Progenitor cell of endocrine pancreas (in vitro differentiated cells): Measurements from ENCODE around the gene LRRK2. TPM values are rescaled to one million over a fixed set of nuclear protein-coding genes. Genes with fewer than 3 reads are reported as not detected.

ENCODE experiments used
- DNase-seq: peaks from one replicate; pipeline ENCODE4 v3.0.0; 2021; ENCODE audit warnings: low spot score; ENCODE audit not compliant: unreplicated experiment
- H3K27ac Mint-ChIP-seq: 2 replicates; pipeline ENCODE4 v1.8.0; 2021; ENCODE audit warnings: mild to moderate bottlenecking, moderate library complexity, mixed read lengths
- H3K27me3 Mint-ChIP-seq: 2 replicates; pipeline ENCODE4 v1.8.0; 2021; ENCODE audit warnings: mixed read lengths
- H3K36me3 Mint-ChIP-seq: 2 replicates; pipeline ENCODE4 v1.8.0; 2022; ENCODE audit warnings: mixed read lengths; ENCODE audit not compliant: insufficient read depth
- H3K4me1 Mint-ChIP-seq: 2 replicates; pipeline ENCODE4 v1.8.0; 2021; ENCODE audit warnings: low read depth, mixed read lengths
- H3K4me3 Mint-ChIP-seq: 2 replicates; pipeline ENCODE4 v1.8.0; 2021; ENCODE audit warnings: low read depth, mild to moderate bottlenecking, moderate library complexity, mixed read lengths
- H3K9me3 Mint-ChIP-seq: 2 replicates; pipeline ENCODE4 v1.8.0; 2021; ENCODE audit warnings: low read depth, mixed read lengths
- CTCF ChIP-seq: fragments of 200-600 bp; sonication (generic); IDR thresholded peaks from one replicate; pipeline ENCODE4 v1.5.0; 2021; ENCODE audit warnings: antibody characterized with exemption, mild to moderate bottlenecking; ENCODE audit not compliant: unreplicated experiment
- total RNA-seq: library from RNA; stranded (reverse); gene quantifications from 2 replicates; pipeline ENCODE4 v1.2.1, GENCODE V29; 2021

LRRK2 gene
- total RNA-seq, 1 donor from 2014 or later = 0.72 TPM

DNA sequence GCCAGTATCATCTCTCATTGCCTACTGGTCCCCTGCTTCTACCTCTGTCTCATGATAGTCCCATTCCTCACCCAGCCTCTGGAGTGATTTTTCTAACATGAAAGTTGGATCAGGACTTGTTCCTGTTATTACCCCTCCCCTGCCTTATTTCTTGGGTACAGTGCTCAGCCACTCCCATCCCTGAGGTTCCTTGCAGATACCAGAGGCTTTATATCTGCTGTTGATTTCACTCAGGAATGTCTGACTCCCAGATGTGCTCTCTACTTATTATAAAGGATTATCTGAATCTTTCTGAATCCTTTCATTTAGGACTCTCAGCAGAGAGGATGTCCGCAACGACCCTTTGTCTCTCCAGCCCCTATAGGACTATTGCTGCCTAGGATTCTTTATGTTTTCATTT lies 111.2 kb downstream of the LRRK2 start:
- peaks cover 6% of the 10 kb centered on the region for H3K27me3 Mint-ChIP-seq
- no peak overlapping the region for H3K4me3 Mint-ChIP-seq
- no peak for DNase-seq
- no peaks in the 10 kb centered on the region for H3K4me1 Mint-ChIP-seq
- H3K36me3 Mint-ChIP-seq = no peaks in the 10 kb centered on the region
- peaks cover 2% of the 10 kb centered on the region for H3K9me3 Mint-ChIP-seq
- no peak overlapping the region for H3K27ac Mint-ChIP-seq
- TF ChIP-seq CTCF = no peak

GRCh38 chr12:40336573-40337199 lies 111.9 kb downstream of the LRRK2 start:
- Mint-ChIP-seq H3K36me3 (no peaks in the 10 kb centered on the region), H3K4me3 (no peak overlapping the region), H3K9me3 (no peaks in the 10 kb centered on the region), H3K27ac (no peak overlapping the region), H3K27me3 (peaks cover 6% of the 10 kb centered on the region), H3K4me1 (no peaks in the 10 kb centered on the region)
- DNase-seq = no peak
- peak; percentile 63 for TF ChIP-seq CTCF

DNA sequence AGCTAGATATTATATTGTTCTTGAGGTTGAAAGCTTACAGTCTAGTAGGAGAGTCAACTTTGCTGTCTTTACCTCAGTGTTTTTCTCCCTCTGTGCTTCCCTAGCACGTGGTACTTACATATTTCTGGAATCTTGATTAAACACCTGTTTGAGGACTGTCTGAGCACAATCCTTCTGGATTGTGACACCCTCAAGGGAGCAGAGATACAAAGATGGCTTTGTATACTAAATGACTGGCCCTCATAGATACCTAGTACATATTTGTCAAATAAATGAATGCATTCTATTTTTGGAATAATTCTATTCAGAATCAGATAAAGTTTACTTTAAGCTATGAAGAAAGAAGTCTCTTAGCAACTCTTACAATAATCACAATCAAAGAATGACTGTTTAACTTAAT lies 113.3 kb downstream of the LRRK2 start:
- H3K4me3 Mint-ChIP-seq = no peak overlapping the region
- H3K27ac Mint-ChIP-seq = no peak overlapping the region
- no peaks in the 10 kb centered on the region for H3K9me3 Mint-ChIP-seq
- no peak for TF ChIP-seq CTCF
- peaks cover 8% of the 10 kb centered on the region for H3K27me3 Mint-ChIP-seq
- DNase-seq = no peak
- no peaks in the 10 kb centered on the region for H3K4me1 Mint-ChIP-seq
- no peaks in the 10 kb centered on the region for H3K36me3 Mint-ChIP-seq

- H3K36me3 Mint-ChIP-seq = no peaks in the 10 kb centered on the region
- H3K4me1 Mint-ChIP-seq = no peaks in the 10 kb centered on the region
- H3K27ac Mint-ChIP-seq = no peak overlapping the region
- no peak for DNase-seq
- no peak overlapping the region for H3K4me3 Mint-ChIP-seq
- H3K9me3 Mint-ChIP-seq = no peaks in the 10 kb centered on the region
- H3K27me3 Mint-ChIP-seq = peaks cover 8% of the 10 kb centered on the region
- no peak for TF ChIP-seq CTCF
Observed at GRCh38 chr12:40338621-40339020, 113.8 kb downstream of the LRRK2 start.

DNA sequence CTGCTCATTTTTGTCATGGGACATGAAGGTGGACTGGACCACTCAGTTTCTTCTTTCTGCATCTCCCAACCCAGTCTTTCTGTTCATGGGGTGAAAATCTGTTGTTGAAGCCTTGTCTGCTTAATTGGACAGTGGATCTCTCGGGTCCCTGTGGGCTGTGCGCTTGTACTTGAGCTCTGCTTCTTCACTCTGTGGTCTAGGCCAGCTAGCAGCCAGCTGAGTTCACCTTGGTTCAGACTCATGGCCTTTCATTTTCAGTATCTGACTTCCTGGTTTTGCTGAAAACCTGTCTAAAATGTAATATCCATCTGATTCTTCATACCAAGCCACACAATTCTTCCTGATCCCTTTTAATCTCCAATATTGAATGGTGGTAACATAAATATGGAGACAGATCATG lies 117.2 kb downstream of the LRRK2 start:
- H3K4me1 Mint-ChIP-seq = peaks cover 2% of the 10 kb centered on the region
- no peak overlapping the region for H3K4me3 Mint-ChIP-seq
- no peak overlapping the region for H3K27ac Mint-ChIP-seq
- no peaks in the 10 kb centered on the region for H3K9me3 Mint-ChIP-seq
- H3K36me3 Mint-ChIP-seq = no peaks in the 10 kb centered on the region
- TF ChIP-seq CTCF = no peak
- H3K27me3 Mint-ChIP-seq = peaks cover 6% of the 10 kb centered on the region
- no peak for DNase-seq
